Endothelial cell of umbilical vein (primary cell): ENCODE data around the gene EDAR. TPM values are rescaled to one million over a fixed set of nuclear protein-coding genes. Genes with fewer than 3 reads are reported as not detected.

Source experiments
- BruUV-seq: library from RNA; stranded (reverse); fragments of 400-500 nt; replicated peaks from 2 replicates; lab custom pipeline; 2021; lab: Mats Ljungman, UMichigan
- CTCF ChIA-PET: fragments of 300-600, 350-600 bp; sonication (Branson Sonifier 250); formaldehyde crosslinking; loops from one replicate; lab custom pipeline; 2021; ENCODE audit warnings: antibody characterized with exemption, inconsistent platforms; lab: Charles Lee
- POLR2A ChIA-PET: fragments of 300-600, 350-600 bp; sonication (Branson Sonifier 250); formaldehyde crosslinking; loops from one replicate; lab custom pipeline; 2021; ENCODE audit warnings: antibody characterized with exemption, inconsistent platforms; lab: Charles Lee
- DNase-seq: peaks from one replicate; pipeline ENCODE4 v3.0.0-alpha.2; 2011; ENCODE audit warnings: low read depth, low spot score
- FAIRE-seq: peaks from 2 replicates; lab custom pipeline; 2011; peaks lifted over from hg19 to GRCh38; lab: Jason Lieb, UNC
- H2AFZ ChIP-seq: 2 replicates; pipeline ENCODE4 v1.6.0; 2012; ENCODE audit warnings: low read depth, low read length, control low read depth, inconsistent platforms
- H3K27ac ChIP-seq: 2 replicates; pipeline ENCODE4 v1.5.1; 2011; ENCODE audit warnings: low read depth, mild to moderate bottlenecking, control low read depth, low read length, moderate library complexity; ENCODE audit not compliant: insufficient read depth
- H3K27me3 ChIP-seq, 2 experiments: 2 replicates each; pipeline versions ENCODE4 v1.6.0 to v1.6.1; 2011; ENCODE audit warnings: low read length in 2 of 2, mixed read lengths in 1 of 2; ENCODE audit not compliant: control insufficient read depth in 2 of 2, insufficient read depth in 2 of 2
- H3K36me3 ChIP-seq, 2 experiments: 2 replicates in 1 of 2; 3 replicates in 1 of 2; pipeline ENCODE4 v1.5.1; 2011; ENCODE audit warnings: low read length in 2 of 2, mild to moderate bottlenecking in 1 of 2, moderate library complexity in 1 of 2; ENCODE audit not compliant: control insufficient read depth in 2 of 2, insufficient read depth in 2 of 2; ENCODE audit errors: extremely low read depth in 1 of 2
- H3K4me1 ChIP-seq: 3 replicates; pipeline ENCODE4 v1.5.1; 2011; ENCODE audit warnings: mild to moderate bottlenecking, low read length; ENCODE audit not compliant: control insufficient read depth, insufficient read depth; ENCODE audit errors: extremely low read depth
- H3K4me2 ChIP-seq: 2 replicates; pipeline ENCODE4 v1.6.1; 2011; ENCODE audit warnings: low read length, control low read depth, mixed read lengths; ENCODE audit not compliant: insufficient read depth
- H3K4me3 ChIP-seq, 3 experiments: fragments of 200-600 bp in 1 of 3; sonication (generic), shearing (Covaris generic) in 1 of 3; replicated peaks in 1 of 3; 2 replicates each; pipeline ENCODE4 v1.5.1; 2011 to 2016; ENCODE audit warnings: control low read depth in 3 of 3, low read length in 3 of 3, mild to moderate bottlenecking in 2 of 3, inconsistent platforms in 1 of 3, low read depth in 1 of 3, moderate library complexity in 1 of 3; ENCODE audit not compliant: insufficient read depth in 1 of 3
- H3K79me2 ChIP-seq: 2 replicates; pipeline ENCODE4 v1.6.0; 2012; ENCODE audit warnings: low read length, inconsistent platforms; ENCODE audit not compliant: control insufficient read depth, insufficient read depth
- H3K9ac ChIP-seq: replicated peaks from 2 replicates; pipeline ENCODE3; 2011; ENCODE audit warnings: low read length, control low read depth; ENCODE audit not compliant: insufficient read depth; ENCODE audit errors: extremely low read depth
- H3K9me1 ChIP-seq: replicated peaks from 3 replicates; pipeline ENCODE4 v1.6.0; 2011; ENCODE audit warnings: mild to moderate bottlenecking, low read length; ENCODE audit not compliant: control insufficient read depth, insufficient read depth; ENCODE audit errors: extremely low read depth
- H3K9me3 ChIP-seq: replicated peaks from 2 replicates; pipeline ENCODE4 v1.5.1; 2012; ENCODE audit warnings: low read length, inconsistent platforms; ENCODE audit not compliant: control insufficient read depth, insufficient read depth
- H4K20me1 ChIP-seq: replicated peaks from 2 replicates; pipeline ENCODE3; 2011; ENCODE audit warnings: mild to moderate bottlenecking, low read length; ENCODE audit not compliant: control insufficient read depth, insufficient read depth; ENCODE audit errors: extremely low read depth
- EZH2 ChIP-seq: IDR thresholded peaks from 2 replicates; pipeline ENCODE4 v1.6.1; 2012; ENCODE audit warnings: borderline replicate concordance, low read depth, mild to moderate bottlenecking, moderate library complexity, low read length, inconsistent platforms; ENCODE audit not compliant: severe bottlenecking
- FOS ChIP-seq: IDR thresholded peaks from 2 replicates; pipeline ENCODE4 v1.6.1; 2011; ENCODE audit warnings: mild to moderate bottlenecking, low read length, moderate library complexity, borderline replicate concordance; ENCODE audit not compliant: insufficient read depth
- GATA2 ChIP-seq: IDR thresholded peaks from 2 replicates; pipeline ENCODE4 v1.7.0; 2011; ENCODE audit warnings: low read depth, mild to moderate bottlenecking, moderate library complexity, mixed read lengths, low read length; ENCODE audit not compliant: insufficient read length, insufficient read depth
- JUN ChIP-seq: IDR thresholded peaks from 2 replicates; pipeline ENCODE4 v1.6.1; 2011; ENCODE audit warnings: borderline replicate concordance, low read depth; ENCODE audit not compliant: insufficient read length, insufficient read depth
- MYC ChIP-seq: IDR thresholded peaks from one replicate; pipeline ENCODE4 v1.6.1; 2011; ENCODE audit warnings: mild to moderate bottlenecking, low read depth, low read length
- POLR2A ChIP-seq: IDR thresholded peaks from 2 replicates; pipeline ENCODE4 v1.6.1; 2012; ENCODE audit warnings: low read depth, mild to moderate bottlenecking, control low read depth, low read length
- POLR2AphosphoS5 ChIP-seq: IDR thresholded peaks from 2 replicates; pipeline ENCODE4 v1.6.1; 2012; ENCODE audit warnings: low read depth, mild to moderate bottlenecking, control low read depth, low read length, moderate library complexity; ENCODE audit not compliant: insufficient read depth
- dilution Hi-C: fragments of 300-500 bp; cut with MboI; formaldehyde crosslinking; loops from one replicate; pipeline ENCODE4 v1.15.0; 2019; ENCODE audit warnings: low sequenced_read_pairs; ENCODE audit not compliant: extremely low pct_ligation_motif_present
- intact Hi-C: fragments of 100-400 bp; cut with micrococcal nuclease; formaldehyde crosslinking; loops from one replicate; pipeline ENCODE4 v1.10.0; 2022
- polyA plus RNA-seq, 4 experiments: library from polyadenylated mRNA; depleted of rRNA in 3 of 4; stranded (reverse) in 3 of 4; unstranded in 1 of 4; fragments of >200 nt; gene quantifications; 2 replicates each; pipeline versions ENCODE4 v1.2.1 to v1.2.3, GENCODE V29; 2011 to 2012; ENCODE audit warnings: missing spikeins in 1 of 4
- total RNA-seq: library from RNA; stranded (reverse); gene quantifications from 2 replicates; pipeline ENCODE4 v1.2.3, GENCODE V29; 2021
- TF ChIP-seq, protein P1 (sequence below): IDR thresholded peaks from 2 replicates; pipeline ENCODE4 v1.6.1; 2011; ENCODE audit not compliant: insufficient read depth, insufficient read length
- TF ChIP-seq, protein P2 (sequence below), 2 donors: IDR thresholded peaks; 1 replicate in 1 of 2; 2 replicates in 1 of 2; pipeline ENCODE4 v1.5.1; 2011; ENCODE audit warnings: low read length in 2 of 2, mild to moderate bottlenecking in 2 of 2, moderate library complexity in 2 of 2, control low read depth in 1 of 2, inconsistent platforms in 1 of 2, low read depth in 1 of 2; ENCODE audit not compliant: insufficient read depth in 1 of 2; ENCODE audit errors: extremely low read depth in 1 of 2

Gene EDAR
- total and polyA plus RNA-seq, 2 donors (not counting 3 experiments of a cell fraction or from before 2014, with no cell fraction given): not detected

DNA sequence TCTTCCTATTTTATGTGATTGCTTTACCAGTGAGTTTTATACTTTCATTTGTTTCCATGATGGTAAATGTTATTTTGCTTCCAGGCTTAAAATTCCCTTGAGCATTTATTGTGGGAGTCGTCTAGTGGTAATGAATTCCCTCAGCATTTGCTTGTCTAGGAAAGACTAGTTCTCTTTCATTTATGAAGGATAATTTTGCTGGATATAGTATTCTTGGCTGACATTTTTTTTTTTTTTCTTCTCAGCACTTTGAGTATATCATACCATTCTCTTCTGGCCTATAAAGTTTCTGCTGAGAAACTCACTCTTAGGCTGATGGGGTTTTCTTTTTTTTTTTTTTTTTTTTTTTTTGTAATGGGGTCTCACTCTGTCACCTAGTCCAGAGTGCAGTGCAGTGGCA, 99.1 kb downstream of the EDAR start:
- no peaks in the 10 kb centered on the region for H4K20me1 ChIP-seq
- ChIA-PET CTCF (no interaction called here), POLR2A (no interaction called here)
- H3K4me2 ChIP-seq: no peak overlapping the region
- H3K4me1 ChIP-seq: no peaks in the 10 kb centered on the region
- no peak for FAIRE-seq
- no peaks in the 10 kb centered on the region for H3K9me3 ChIP-seq
- H2AFZ ChIP-seq: no peak overlapping the region
- dilution Hi-C loops: no loop called here
- BruUV-seq: no TSS peak
- no peak overlapping the region for H3K4me3 ChIP-seq
- no peaks in the 10 kb centered on the region for H3K79me2 ChIP-seq
- no peak overlapping the region for H3K27ac ChIP-seq
- intact Hi-C loops: no loop called here
- TF ChIP-seq FOS (no peak), POLR2AphosphoS5 (no peak), JUN (no peak), POLR2A (no peak), EZH2 (no peak), MYC (no peak), GATA2 (no peak)
- TF ChIP-seq, protein P1, sequence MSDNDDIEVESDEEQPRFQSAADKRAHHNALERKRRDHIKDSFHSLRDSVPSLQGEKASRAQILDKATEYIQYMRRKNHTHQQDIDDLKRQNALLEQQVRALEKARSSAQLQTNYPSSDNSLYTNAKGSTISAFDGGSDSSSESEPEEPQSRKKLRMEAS: no peak
- TF ChIP-seq, protein P2, sequence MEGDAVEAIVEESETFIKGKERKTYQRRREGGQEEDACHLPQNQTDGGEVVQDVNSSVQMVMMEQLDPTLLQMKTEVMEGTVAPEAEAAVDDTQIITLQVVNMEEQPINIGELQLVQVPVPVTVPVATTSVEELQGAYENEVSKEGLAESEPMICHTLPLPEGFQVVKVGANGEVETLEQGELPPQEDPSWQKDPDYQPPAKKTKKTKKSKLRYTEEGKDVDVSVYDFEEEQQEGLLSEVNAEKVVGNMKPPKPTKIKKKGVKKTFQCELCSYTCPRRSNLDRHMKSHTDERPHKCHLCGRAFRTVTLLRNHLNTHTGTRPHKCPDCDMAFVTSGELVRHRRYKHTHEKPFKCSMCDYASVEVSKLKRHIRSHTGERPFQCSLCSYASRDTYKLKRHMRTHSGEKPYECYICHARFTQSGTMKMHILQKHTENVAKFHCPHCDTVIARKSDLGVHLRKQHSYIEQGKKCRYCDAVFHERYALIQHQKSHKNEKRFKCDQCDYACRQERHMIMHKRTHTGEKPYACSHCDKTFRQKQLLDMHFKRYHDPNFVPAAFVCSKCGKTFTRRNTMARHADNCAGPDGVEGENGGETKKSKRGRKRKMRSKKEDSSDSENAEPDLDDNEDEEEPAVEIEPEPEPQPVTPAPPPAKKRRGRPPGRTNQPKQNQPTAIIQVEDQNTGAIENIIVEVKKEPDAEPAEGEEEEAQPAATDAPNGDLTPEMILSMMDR (IDR thresholded peaks at IDR 0.05; ENCODE audit: extremely low read depth in 1 of 2, insufficient read depth in 1 of 2, low read depth in 1 of 2, low read length in 2 of 2): no peak
- no peak overlapping the region for H3K9ac ChIP-seq
- no peaks in the 10 kb centered on the region for H3K27me3 ChIP-seq
- no peaks in the 10 kb centered on the region for H3K9me1 ChIP-seq
- DNase-seq: no peak
- H3K36me3 ChIP-seq: no peaks in the 10 kb centered on the region
